OCI-LY3 (cell line): ENCODE measurements around the gene TRIM43.
"Not testable (repeated sequence)": the region's sequence is repeated elsewhere in the genome, so short reads cannot be mapped to it uniquely, and the experiment has no call there.

ENCODE experiments used
- H2AFZ ChIP-seq: fragments of 200-600, 300-600 bp; shearing (Covaris generic); 2 replicates; pipeline ENCODE4 v1.6.0; 2014; ENCODE audit warnings: antibody characterized with exemption, low read depth, low read length
- H3K27ac ChIP-seq: fragments of 200-600, 300-600 bp; sonication (generic); 2 replicates; pipeline ENCODE4 v1.5.1; 2014; ENCODE audit warnings: mild to moderate bottlenecking, low read length, moderate library complexity, mixed read lengths
- H3K27me3 ChIP-seq: fragments of 200-600, 300-600 bp; sonication (generic); 2 replicates; pipeline ENCODE4 v1.6.1; 2014; ENCODE audit warnings: low read depth, low read length, mixed read lengths
- H3K36me3 ChIP-seq: fragments of 200-600, 300-600 bp; sonication (generic); replicated peaks from 2 replicates; pipeline ENCODE3; 2014; ENCODE audit warnings: low read depth, low read length, mixed read lengths
- H3K4me1 ChIP-seq: fragments of 300-600, 200-600 bp; sonication (generic); 2 replicates; pipeline ENCODE4 v1.6.1; 2014; ENCODE audit warnings: low read length, mixed read lengths
- H3K4me2 ChIP-seq: fragments of 200-600, 300-600 bp; sonication (generic); 2 replicates; pipeline ENCODE4 v1.6.1; 2014; ENCODE audit warnings: low read length, mixed read lengths
- H3K4me3 ChIP-seq: fragments of 300-600, 200-600 bp; sonication (generic); 2 replicates; pipeline ENCODE4 v1.5.1; 2014; ENCODE audit warnings: antibody characterized with exemption, mild to moderate bottlenecking, low read length, moderate library complexity
- H3K79me2 ChIP-seq: fragments of 300-600, 200-600 bp; shearing (Covaris generic); 2 replicates; pipeline ENCODE4 v1.6.1; 2014; ENCODE audit warnings: mild to moderate bottlenecking, low read length, mixed read lengths
- H3K9ac ChIP-seq: fragments of 300-600, 200-600 bp; shearing (Covaris generic); 2 replicates; pipeline ENCODE4 v1.6.0; 2014; ENCODE audit warnings: mild to moderate bottlenecking, low read length, moderate library complexity
- H3K9me3 ChIP-seq: fragments of 200-600, 300-600 bp; shearing (Covaris generic); 2 replicates; pipeline ENCODE4 v1.6.1; 2014; ENCODE audit warnings: low read length, mixed read lengths; ENCODE audit not compliant: insufficient read depth
- H4K20me1 ChIP-seq: fragments of 200-600, 300-600 bp; sonication (generic); 2 replicates; pipeline ENCODE4 v1.6.1; 2016; ENCODE audit warnings: low read length, mixed read lengths; ENCODE audit not compliant: insufficient read depth

The TRIM43 gene

DNA sequence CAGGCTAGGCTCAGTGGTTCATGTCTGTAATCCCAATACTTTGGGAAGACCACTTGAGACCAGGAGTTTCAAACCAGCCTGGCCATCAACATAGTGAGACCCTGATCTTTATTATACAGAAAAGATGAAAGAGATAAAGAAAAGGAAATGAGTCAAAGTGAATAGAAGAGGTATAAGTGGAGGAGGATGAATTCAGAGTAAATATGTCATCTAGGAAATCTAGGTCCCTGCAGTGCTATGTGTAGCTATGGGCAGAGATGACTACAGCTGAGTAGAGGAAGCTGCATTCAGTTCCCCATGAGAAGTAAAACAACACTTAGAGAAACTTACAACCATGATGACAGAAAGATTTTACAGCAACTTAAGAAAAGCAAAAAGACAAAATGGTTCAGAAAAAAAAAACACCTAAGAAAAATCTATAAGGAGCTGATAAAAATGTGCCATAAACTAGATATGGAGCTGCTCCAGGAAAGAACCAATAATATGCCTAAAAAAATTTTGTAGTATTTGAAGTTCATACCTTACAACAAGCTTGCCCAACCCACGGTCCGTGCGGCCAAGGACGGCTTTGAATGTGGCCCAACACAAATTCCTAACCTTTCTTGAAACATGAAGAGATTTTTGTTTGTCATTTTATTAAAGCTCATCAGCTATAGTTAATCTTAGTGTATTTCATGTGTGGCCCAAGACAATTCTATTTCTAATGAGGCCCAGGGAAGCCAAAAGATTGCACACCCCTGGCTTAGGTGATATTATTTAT, 1.8 kb upstream of the TRIM43 start:
- H2AFZ ChIP-seq, H3K79me2 ChIP-seq, H3K36me3 ChIP-seq, H4K20me1 ChIP-seq, H3K4me3 ChIP-seq, H3K4me1 ChIP-seq, H3K9me3 ChIP-seq, H3K27ac ChIP-seq, H3K4me2 ChIP-seq, H3K9ac ChIP-seq, H3K27me3 ChIP-seq: not testable (repeated sequence)

DNA sequence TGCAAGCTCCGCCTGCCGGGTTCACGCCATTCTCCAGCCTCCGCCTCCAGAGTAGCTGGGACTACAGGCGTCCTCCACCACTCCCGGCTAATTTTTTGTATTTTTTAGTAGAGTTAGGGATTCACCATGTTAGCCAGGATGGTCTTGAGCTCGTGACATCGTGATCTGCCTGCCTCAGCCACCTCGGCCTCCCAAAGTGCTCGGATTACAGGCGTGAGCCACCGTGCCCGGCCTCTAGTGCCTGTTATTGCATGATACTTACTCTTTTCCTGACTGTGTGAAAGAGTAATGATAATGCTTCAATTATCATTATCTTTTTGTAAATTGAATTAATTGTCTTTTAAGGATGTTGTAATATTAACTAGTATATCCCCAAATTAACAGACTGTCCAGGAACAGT, 1.2 kb downstream of the TRIM43 start:
- H3K9me3 ChIP-seq, H3K9ac ChIP-seq, H3K27ac ChIP-seq, H3K4me2 ChIP-seq, H3K36me3 ChIP-seq, H3K4me1 ChIP-seq, H3K27me3 ChIP-seq, H3K4me3 ChIP-seq, H4K20me1 ChIP-seq, H2AFZ ChIP-seq, H3K79me2 ChIP-seq: not testable (repeated sequence)

DNA sequence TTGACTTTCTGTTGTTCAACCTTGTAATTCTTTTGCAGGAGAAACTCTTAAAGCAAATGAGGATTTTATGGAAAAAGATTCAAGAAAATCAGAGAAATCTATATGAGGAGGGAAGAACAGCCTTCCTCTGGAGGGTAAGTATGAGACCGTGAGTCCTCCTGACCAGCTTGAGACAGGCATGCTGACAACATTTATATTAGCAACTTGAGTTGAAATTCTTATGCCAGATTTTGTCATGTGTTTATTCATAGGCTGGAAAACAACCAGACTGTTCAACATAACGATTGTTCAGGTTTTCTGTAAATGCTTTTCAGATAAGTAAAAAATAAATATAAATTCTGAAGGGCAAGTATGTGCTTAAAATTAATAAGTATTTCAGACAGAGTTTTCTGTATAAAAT, 3.2 kb downstream of the TRIM43 start:
- not testable (repeated sequence) for H3K4me1 ChIP-seq, H4K20me1 ChIP-seq, H3K79me2 ChIP-seq, H2AFZ ChIP-seq, H3K27me3 ChIP-seq, H3K36me3 ChIP-seq, H3K27ac ChIP-seq, H3K9me3 ChIP-seq, H3K4me2 ChIP-seq, H3K9ac ChIP-seq, H3K4me3 ChIP-seq

DNA sequence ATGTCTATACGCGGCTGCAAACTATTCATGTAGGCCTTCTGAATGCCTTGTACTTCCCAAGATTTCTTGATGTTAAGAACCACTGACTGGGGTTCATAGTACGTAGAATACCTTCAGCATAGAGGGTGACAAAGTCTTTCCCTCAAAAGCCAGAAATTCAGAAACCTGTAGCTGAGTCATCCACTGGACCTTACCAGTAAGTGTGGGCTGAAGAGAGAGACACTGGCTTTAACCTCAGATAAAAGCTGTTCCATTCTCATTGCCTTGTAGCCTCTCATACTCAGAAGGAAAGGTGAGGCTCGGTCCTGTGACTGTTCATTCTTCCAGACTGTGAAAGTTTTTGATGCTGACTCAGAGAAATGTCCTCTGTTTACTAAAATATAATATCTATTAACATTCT, 9.5 kb downstream of the TRIM43 start:
- H3K36me3 ChIP-seq, H3K27me3 ChIP-seq, H4K20me1 ChIP-seq, H3K4me3 ChIP-seq, H3K9ac ChIP-seq, H3K4me2 ChIP-seq, H3K9me3 ChIP-seq, H3K79me2 ChIP-seq, H3K27ac ChIP-seq, H2AFZ ChIP-seq, H3K4me1 ChIP-seq: not testable (repeated sequence)

DNA sequence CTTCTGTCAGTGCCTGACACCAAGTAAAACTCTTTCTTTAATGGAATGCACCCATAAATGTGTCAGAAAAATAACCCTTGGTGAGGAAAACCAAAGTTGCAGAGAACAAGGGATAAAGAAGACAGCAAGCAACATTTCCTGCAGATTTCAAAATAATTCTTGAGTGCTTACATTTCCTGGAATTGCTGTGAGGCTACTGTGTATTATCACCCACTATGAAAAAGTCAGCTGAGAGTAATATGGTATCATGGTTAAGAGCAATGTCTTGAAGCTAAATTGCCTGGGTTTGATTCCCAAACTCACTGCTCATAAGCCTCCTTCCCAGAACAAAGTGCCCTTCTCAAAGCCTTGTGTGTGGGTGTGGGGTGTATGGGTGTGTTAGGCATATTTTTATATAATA, 10.3 kb downstream of the TRIM43 start:
- not testable (repeated sequence) for H3K4me1 ChIP-seq, H3K27ac ChIP-seq, H3K36me3 ChIP-seq, H3K9ac ChIP-seq, H3K4me2 ChIP-seq, H4K20me1 ChIP-seq, H3K9me3 ChIP-seq, H3K4me3 ChIP-seq, H3K79me2 ChIP-seq, H3K27me3 ChIP-seq, H2AFZ ChIP-seq

DNA sequence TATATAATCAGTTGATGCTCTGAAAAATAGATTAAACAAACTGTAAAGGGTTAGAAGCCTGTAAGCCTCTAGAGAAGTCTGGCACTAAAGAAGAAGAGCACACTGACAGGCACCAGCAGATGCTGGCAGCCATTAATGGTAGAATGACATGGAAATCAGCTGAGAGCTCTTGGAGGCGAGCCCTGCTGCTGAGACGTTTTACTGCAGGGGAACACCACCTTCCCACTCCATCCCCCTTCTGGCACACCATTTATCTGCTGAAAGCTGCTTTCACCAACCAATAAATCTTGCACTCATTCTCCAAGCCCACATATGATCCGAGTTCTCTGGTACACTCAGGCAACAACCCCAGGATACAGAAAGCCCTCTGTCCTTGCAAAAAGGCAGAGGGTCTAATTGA, 16.6 kb downstream of the TRIM43 start:
- H3K9me3 ChIP-seq, H3K36me3 ChIP-seq, H3K4me1 ChIP-seq, H3K9ac ChIP-seq, H3K4me3 ChIP-seq, H3K27ac ChIP-seq, H3K27me3 ChIP-seq, H3K4me2 ChIP-seq, H3K79me2 ChIP-seq, H4K20me1 ChIP-seq, H2AFZ ChIP-seq: not testable (repeated sequence)

DNA sequence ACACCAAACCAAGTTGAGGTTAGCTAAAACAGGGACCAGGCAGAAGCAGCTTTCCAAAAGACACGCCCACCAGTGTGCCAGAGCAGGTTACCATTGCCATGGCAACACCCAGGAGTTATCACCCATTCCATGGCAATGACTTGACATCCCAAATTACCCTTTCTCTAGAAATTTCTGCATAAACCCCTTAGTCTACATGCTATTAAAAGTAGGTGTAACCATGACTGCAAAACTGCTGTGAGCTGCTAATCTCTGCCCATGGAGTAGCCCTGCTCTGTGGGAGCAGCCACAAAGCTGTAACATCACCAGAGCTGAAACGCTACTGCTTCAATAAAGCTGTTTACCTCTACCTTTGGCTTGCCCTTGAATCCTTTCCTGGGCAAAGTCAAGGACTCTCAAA, 18.0 kb downstream of the TRIM43 start:
- H3K4me2 ChIP-seq, H3K79me2 ChIP-seq, H3K9me3 ChIP-seq, H2AFZ ChIP-seq, H3K9ac ChIP-seq, H3K27ac ChIP-seq, H4K20me1 ChIP-seq, H3K36me3 ChIP-seq, H3K4me3 ChIP-seq, H3K4me1 ChIP-seq, H3K27me3 ChIP-seq: not testable (repeated sequence)

DNA sequence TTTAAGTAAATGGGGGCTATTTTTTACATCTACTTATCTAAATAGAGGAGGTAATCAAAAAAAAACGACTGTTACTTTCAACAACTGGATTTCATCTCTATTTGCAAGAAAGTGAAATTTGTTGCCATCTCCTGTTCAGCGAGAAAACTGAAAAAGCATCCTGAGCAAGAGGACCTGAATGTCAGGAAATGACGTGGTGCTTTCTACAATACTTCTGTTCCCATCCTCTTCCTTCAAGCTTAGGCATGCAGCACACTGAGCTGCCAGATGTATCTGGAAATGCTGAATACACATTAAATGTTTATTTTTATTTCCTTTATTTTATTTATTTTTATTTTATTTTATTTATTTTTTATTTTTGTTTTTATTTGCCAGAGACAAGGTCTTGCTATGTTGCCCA, 21.2 kb downstream of the TRIM43 start:
- not testable (repeated sequence) for H3K79me2 ChIP-seq, H3K9me3 ChIP-seq, H3K4me3 ChIP-seq, H4K20me1 ChIP-seq, H2AFZ ChIP-seq, H3K4me1 ChIP-seq, H3K27me3 ChIP-seq, H3K4me2 ChIP-seq, H3K27ac ChIP-seq, H3K36me3 ChIP-seq, H3K9ac ChIP-seq

DNA sequence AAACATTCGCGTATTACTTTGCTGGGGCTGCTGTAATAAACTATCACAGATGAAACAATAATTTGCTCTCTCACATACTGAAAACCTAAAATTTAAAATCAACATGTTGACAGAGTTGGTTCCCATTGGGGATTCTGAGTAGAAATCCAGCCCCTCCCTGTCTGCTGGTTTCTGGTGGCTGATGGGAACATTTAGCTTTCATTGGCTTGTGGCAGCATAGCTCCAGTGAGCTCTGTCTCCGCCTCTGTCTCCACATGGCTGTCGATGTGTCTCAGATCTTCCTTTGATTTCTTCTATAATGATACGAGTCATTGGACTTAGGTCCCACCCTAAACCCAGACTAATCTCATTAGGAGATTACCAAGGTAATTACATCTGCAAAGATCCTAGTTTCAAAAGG, 30.9 kb downstream of the TRIM43 start:
- not testable (repeated sequence) for H2AFZ ChIP-seq, H3K79me2 ChIP-seq

DNA sequence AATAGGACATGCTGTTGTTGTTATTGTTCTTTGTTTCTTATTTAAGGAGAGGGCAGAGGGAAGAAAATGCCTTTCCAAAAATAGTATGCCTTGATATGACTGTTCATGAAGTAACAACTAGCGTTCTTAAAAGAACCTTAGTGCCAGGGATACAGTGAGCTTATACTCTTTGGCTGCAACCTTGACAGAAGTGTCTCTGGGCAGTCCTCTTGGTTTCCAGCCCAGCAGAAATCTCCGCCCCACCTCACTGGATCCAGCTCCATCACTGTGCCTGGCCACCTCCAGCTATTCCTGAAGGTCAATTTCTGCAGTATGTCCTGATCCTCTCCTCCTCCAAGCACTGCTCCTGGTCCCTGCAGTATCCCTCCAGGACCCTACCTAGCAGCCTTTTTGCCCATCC, 39.2 kb downstream of the TRIM43 start:
- H3K4me1 ChIP-seq, H4K20me1 ChIP-seq, H3K4me3 ChIP-seq, H3K9me3 ChIP-seq, H3K36me3 ChIP-seq, H3K79me2 ChIP-seq, H3K9ac ChIP-seq, H3K27ac ChIP-seq, H2AFZ ChIP-seq, H3K4me2 ChIP-seq, H3K27me3 ChIP-seq: not testable (repeated sequence)

More for the DNA sequence above, 30.9 kb downstream of the TRIM43 start:
- H3K4me2 ChIP-seq, H4K20me1 ChIP-seq, H3K4me1 ChIP-seq, H3K27me3 ChIP-seq, H3K9ac ChIP-seq, H3K36me3 ChIP-seq, H3K27ac ChIP-seq, H3K9me3 ChIP-seq, H3K4me3 ChIP-seq: not testable (repeated sequence)
